ENCODE results near the gene MESD.

The MESD gene

GRCh38 chr15:81000144-81000623 is 10.6 kb upstream of the MESD start:
- peak overlapping the region; percentile 94 for H3K27ac ChIP-seq
- no peak for TF ChIP-seq ZFX (IDR thresholded peaks at IDR 0.05; ENCODE audit: borderline replicate concordance)
- TF ChIP-seq, protein P1, sequence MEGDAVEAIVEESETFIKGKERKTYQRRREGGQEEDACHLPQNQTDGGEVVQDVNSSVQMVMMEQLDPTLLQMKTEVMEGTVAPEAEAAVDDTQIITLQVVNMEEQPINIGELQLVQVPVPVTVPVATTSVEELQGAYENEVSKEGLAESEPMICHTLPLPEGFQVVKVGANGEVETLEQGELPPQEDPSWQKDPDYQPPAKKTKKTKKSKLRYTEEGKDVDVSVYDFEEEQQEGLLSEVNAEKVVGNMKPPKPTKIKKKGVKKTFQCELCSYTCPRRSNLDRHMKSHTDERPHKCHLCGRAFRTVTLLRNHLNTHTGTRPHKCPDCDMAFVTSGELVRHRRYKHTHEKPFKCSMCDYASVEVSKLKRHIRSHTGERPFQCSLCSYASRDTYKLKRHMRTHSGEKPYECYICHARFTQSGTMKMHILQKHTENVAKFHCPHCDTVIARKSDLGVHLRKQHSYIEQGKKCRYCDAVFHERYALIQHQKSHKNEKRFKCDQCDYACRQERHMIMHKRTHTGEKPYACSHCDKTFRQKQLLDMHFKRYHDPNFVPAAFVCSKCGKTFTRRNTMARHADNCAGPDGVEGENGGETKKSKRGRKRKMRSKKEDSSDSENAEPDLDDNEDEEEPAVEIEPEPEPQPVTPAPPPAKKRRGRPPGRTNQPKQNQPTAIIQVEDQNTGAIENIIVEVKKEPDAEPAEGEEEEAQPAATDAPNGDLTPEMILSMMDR (IDR thresholded peaks at IDR 0.05), result no peak

DNA sequence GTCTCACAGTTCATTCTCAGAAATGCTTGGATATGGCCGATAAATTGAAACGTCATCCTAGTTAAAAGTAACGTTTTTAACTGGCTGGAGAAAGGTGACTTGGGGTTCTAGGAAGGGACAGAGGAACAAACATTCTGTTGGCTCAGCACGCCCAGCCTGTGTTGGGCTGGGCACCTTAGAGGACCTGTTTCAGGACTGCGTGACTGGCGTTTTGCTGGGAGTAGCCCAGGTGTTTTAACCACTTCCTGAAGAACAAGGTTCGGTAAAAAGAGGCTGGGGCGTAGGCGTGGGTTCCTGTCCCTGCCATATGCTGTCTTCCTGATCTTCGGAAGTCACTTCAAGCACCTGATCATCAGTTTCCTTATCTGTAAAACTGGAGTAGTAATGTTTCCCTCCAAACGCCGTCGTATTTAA is 10.0 kb upstream of the MESD start:
- peak overlapping the region; percentile 94 for H3K27ac ChIP-seq
- no peak for TF ChIP-seq ZFX (IDR thresholded peaks at IDR 0.05; ENCODE audit: borderline replicate concordance)
- TF ChIP-seq, protein P1 (IDR thresholded peaks at IDR 0.05), result no peak

GRCh38 chr15:80998251-80998650 is 8.6 kb upstream of the MESD start:
- TF ChIP-seq ZFX (IDR thresholded peaks at IDR 0.05; ENCODE audit: borderline replicate concordance), result no peak
- TF ChIP-seq, protein P1 (IDR thresholded peaks at IDR 0.05), result no peak
- H3K27ac ChIP-seq, result no peak overlapping the region

DNA sequence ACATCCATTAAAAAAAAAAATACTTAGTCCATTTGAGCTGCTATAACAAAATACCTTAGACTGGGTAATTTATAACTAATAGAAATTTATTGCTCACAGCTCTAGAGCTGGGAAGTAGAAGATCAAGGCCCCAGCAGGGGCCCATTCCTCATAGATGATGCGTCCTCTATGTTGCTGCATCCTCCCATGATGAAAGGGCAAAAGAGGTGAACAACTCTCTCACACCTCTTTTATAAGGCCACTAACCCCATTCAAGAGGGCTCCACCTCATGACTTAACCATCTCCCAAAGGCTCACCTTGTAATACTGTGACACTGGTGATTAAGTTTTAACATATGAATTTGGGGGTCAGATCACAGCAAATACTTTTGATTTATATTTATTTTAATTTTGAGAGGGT is 8.1 kb upstream of the MESD start:
- TF ChIP-seq, protein P1 (IDR thresholded peaks at IDR 0.05), result no peak
- no peak for TF ChIP-seq ZFX (IDR thresholded peaks at IDR 0.05; ENCODE audit: borderline replicate concordance)
- no peak overlapping the region for H3K27ac ChIP-seq

DNA sequence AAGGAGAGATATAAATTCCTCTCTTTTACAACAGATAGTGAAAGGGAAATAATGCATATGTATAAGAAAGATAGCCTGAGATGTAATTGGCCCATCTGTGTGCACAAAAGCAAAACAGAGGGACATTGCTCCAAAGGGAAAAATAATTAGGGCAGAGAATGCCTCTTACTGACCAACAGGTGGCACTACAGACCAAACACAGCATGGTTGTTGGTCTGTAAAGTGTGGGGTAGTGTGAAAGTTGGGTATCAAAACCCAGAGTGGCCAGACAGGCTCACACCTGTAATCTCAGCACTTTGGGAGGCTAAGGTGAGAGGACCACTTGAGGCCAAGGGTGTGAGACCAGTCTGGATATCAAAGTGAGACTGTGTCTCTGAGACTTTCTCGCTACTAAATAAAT is 6.6 kb upstream of the MESD start:
- TF ChIP-seq ZFX (IDR thresholded peaks at IDR 0.05; ENCODE audit: borderline replicate concordance), result no peak
- TF ChIP-seq, protein P1 (IDR thresholded peaks at IDR 0.05), result peak; percentile 49

DNA sequence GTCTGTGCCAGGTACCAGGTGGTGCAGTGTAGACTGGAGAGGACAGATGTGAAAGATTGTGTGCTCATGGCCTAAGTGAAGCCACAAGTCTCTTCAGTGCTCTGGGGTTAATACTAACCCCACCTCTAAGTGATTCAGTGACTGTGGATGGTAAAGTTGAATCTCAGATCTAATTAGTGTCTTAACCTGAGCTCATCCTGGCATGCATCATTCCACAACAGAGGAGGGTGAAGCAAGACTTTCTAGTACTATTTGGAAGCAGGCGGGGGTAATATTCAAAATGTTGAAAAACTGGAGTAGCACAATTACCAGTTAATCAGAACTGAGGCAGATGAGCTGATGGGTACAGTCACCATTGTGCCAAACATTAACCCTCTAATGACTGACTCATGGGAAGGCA is 2.8 kb upstream of the MESD start:
- no peak for TF ChIP-seq ZFX (IDR thresholded peaks at IDR 0.05; ENCODE audit: borderline replicate concordance)
- TF ChIP-seq, protein P1 (IDR thresholded peaks at IDR 0.05), result no peak
- H3K27ac ChIP-seq, result no peak overlapping the region

More for the DNA sequence above, 6.6 kb upstream of the MESD start:
- no peak overlapping the region for H3K27ac ChIP-seq

- TF ChIP-seq ZFX (IDR thresholded peaks at IDR 0.05; ENCODE audit: borderline replicate concordance), result no peak
- TF ChIP-seq, protein P1 (IDR thresholded peaks at IDR 0.05), result no peak
- no peak overlapping the region for H3K27ac ChIP-seq
Measured at GRCh38 chr15:80992006-80992405, 2.4 kb upstream of the MESD start.
